ENCODE data around the gene GRK5.

GRK5 gene

GRCh38 chr10:119199231-119199992 is 8.0 kb upstream of the GRK5 start:
- Histone ChIP-seq H4K8ac (ENCODE audit: low read length) (no peak overlapping the region), H3K14ac (ENCODE audit: low read length in 2 of 2) (no peak overlapping the region), H3K4me1 (ENCODE audit: control insufficient read depth, insufficient read depth, low read depth, low read length) (peaks cover 3% of the 10 kb centered on the region), H2BK120ac (ENCODE audit: low read depth, low read length) (no peak overlapping the region), H3K4me2 (ENCODE audit: low read length, poor library complexity, severe bottlenecking) (no peak overlapping the region), H3K4ac (ENCODE audit: low read depth in 1 of 2, low read length in 2 of 2) (no peak overlapping the region), H3K27ac (ENCODE audit: low read length, poor library complexity, severe bottlenecking) (no peak overlapping the region), H2AK5ac (ENCODE audit: low read length, severe bottlenecking) (no peak overlapping the region), H2AFZ (ENCODE audit: low read depth, low read length) (no peak overlapping the region), H3K79me1 (replicated peaks; ENCODE audit: low read length, poor library complexity, severe bottlenecking) (no peaks in the 10 kb centered on the region), H3K36me3 (ENCODE audit: control insufficient read depth in 1 of 2, insufficient read depth in 2 of 2, low read depth in 1 of 2, low read length in 2 of 2) (no peaks in the 10 kb centered on the region), H3K9me3 (ENCODE audit: control insufficient read depth, low read length) (no peaks in the 10 kb centered on the region), H2BK12ac (ENCODE audit: low read length in 2 of 2) (peak overlapping the region in 1 of 2 experiments; percentile 27), H4K91ac (ENCODE audit: low read length) (no peak overlapping the region), H3K23ac (ENCODE audit: low read length in 2 of 2) (no peak overlapping the region), H2BK5ac (ENCODE audit: low read depth, low read length, poor library complexity, severe bottlenecking) (no peak overlapping the region), H3K4me3 (ENCODE audit: insufficient read depth in 1 of 2, low read depth in 1 of 2, low read length in 2 of 2) (no peak overlapping the region), H3K18ac (ENCODE audit: low read depth in 1 of 2, low read length in 2 of 2) (no peak overlapping the region), H3K27me3 (ENCODE audit: control insufficient read depth in 1 of 2, insufficient read depth in 1 of 2, low read length in 2 of 2) (peaks cover 0 to 2% of the 10 kb centered on the region in 2 experiments), H2BK15ac (ENCODE audit: low read depth, poor library complexity, severe bottlenecking) (no peak overlapping the region), H3K9ac (ENCODE audit: low read length) (peak overlapping the region; percentile 55)
- peak; percentile 88 for DNase-seq
- WGBS: 42% methylated on average over 9 of the region's 9 CpGs

- no peak overlapping the region for H2BK12ac ChIP-seq (ENCODE audit: low read length in 2 of 2)
- no peak overlapping the region for H3K9ac ChIP-seq (ENCODE audit: low read length)
- H2BK15ac ChIP-seq (ENCODE audit: low read depth, poor library complexity, severe bottlenecking): no peak overlapping the region
- H3K9me3 ChIP-seq (ENCODE audit: control insufficient read depth, low read length): no peaks in the 10 kb centered on the region
- no peak overlapping the region for H3K14ac ChIP-seq (ENCODE audit: low read length in 2 of 2)
- H2AFZ ChIP-seq (ENCODE audit: low read depth, low read length): no peak overlapping the region
- no peak overlapping the region for H2BK5ac ChIP-seq (ENCODE audit: low read depth, low read length, poor library complexity, severe bottlenecking)
- H3K79me1 ChIP-seq (replicated peaks; ENCODE audit: low read length, poor library complexity, severe bottlenecking): no peaks in the 10 kb centered on the region
- H3K4me2 ChIP-seq (ENCODE audit: low read length, poor library complexity, severe bottlenecking): no peak overlapping the region
- H3K27ac ChIP-seq (ENCODE audit: low read length, poor library complexity, severe bottlenecking): no peak overlapping the region
- no peak overlapping the region for H3K18ac ChIP-seq (ENCODE audit: low read depth in 1 of 2, low read length in 2 of 2)
- H2AK5ac ChIP-seq (ENCODE audit: low read length, severe bottlenecking): no peak overlapping the region
- no peak overlapping the region for H3K4me3 ChIP-seq (ENCODE audit: insufficient read depth in 1 of 2, low read depth in 1 of 2, low read length in 2 of 2)
- no peak overlapping the region for H3K23ac ChIP-seq (ENCODE audit: low read length in 2 of 2)
- no peak overlapping the region for H2BK120ac ChIP-seq (ENCODE audit: low read depth, low read length)
- peaks cover 5% of the 10 kb centered on the region for H3K4me1 ChIP-seq (ENCODE audit: control insufficient read depth, insufficient read depth, low read depth, low read length)
- DNase-seq: no peak
- no peak overlapping the region for H3K4ac ChIP-seq (ENCODE audit: low read depth in 1 of 2, low read length in 2 of 2)
- H3K36me3 ChIP-seq (ENCODE audit: control insufficient read depth in 1 of 2, insufficient read depth in 2 of 2, low read depth in 1 of 2, low read length in 2 of 2): no peaks in the 10 kb centered on the region
- no peaks in the 10 kb centered on the region for H3K27me3 ChIP-seq (ENCODE audit: control insufficient read depth in 1 of 2, insufficient read depth in 1 of 2, low read length in 2 of 2)
- WGBS: no CpG with 5 or more reads among the region's 1 CpG
- H4K91ac ChIP-seq (ENCODE audit: low read length): no peak overlapping the region
- no peak overlapping the region for H4K8ac ChIP-seq (ENCODE audit: low read length)
Observed at GRCh38 chr10:119201233-119201632, 6.1 kb upstream of the GRK5 start.

- no peak overlapping the region for H2BK5ac ChIP-seq (ENCODE audit: low read depth, low read length, poor library complexity, severe bottlenecking)
- no peak overlapping the region for H3K4ac ChIP-seq (ENCODE audit: low read depth in 1 of 2, low read length in 2 of 2)
- WGBS: 69% methylated on average over 3 of the region's 4 CpGs
- H3K4me1 ChIP-seq (ENCODE audit: control insufficient read depth, insufficient read depth, low read depth, low read length): peaks cover 6% of the 10 kb centered on the region
- no peak overlapping the region for H2BK12ac ChIP-seq (ENCODE audit: low read length in 2 of 2)
- no peak overlapping the region for H3K9ac ChIP-seq (ENCODE audit: low read length)
- no peak overlapping the region for H3K23ac ChIP-seq (ENCODE audit: low read length in 2 of 2)
- H3K4me2 ChIP-seq (ENCODE audit: low read length, poor library complexity, severe bottlenecking): no peak overlapping the region
- H3K27ac ChIP-seq (ENCODE audit: low read length, poor library complexity, severe bottlenecking): no peak overlapping the region
- no peak overlapping the region for H3K4me3 ChIP-seq (ENCODE audit: insufficient read depth in 1 of 2, low read depth in 1 of 2, low read length in 2 of 2)
- no peaks in the 10 kb centered on the region for H3K36me3 ChIP-seq (ENCODE audit: control insufficient read depth in 1 of 2, insufficient read depth in 2 of 2, low read depth in 1 of 2, low read length in 2 of 2)
- no peak overlapping the region for H3K14ac ChIP-seq (ENCODE audit: low read length in 2 of 2)
- no peaks in the 10 kb centered on the region for H3K27me3 ChIP-seq (ENCODE audit: control insufficient read depth in 1 of 2, insufficient read depth in 1 of 2, low read length in 2 of 2)
- peak; percentile 61 for DNase-seq
- H2AFZ ChIP-seq (ENCODE audit: low read depth, low read length): no peak overlapping the region
- no peak overlapping the region for H4K8ac ChIP-seq (ENCODE audit: low read length)
- no peak overlapping the region for H2BK120ac ChIP-seq (ENCODE audit: low read depth, low read length)
- no peak overlapping the region for H2AK5ac ChIP-seq (ENCODE audit: low read length, severe bottlenecking)
- H3K18ac ChIP-seq (ENCODE audit: low read depth in 1 of 2, low read length in 2 of 2): no peak overlapping the region
- H3K9me3 ChIP-seq (ENCODE audit: control insufficient read depth, low read length): no peaks in the 10 kb centered on the region
- no peak overlapping the region for H4K91ac ChIP-seq (ENCODE audit: low read length)
- H3K79me1 ChIP-seq (replicated peaks; ENCODE audit: low read length, poor library complexity, severe bottlenecking): peaks cover 2% of the 10 kb centered on the region
- peak overlapping the region; percentile 26 for H2BK15ac ChIP-seq (ENCODE audit: low read depth, poor library complexity, severe bottlenecking)
Observed at GRCh38 chr10:119203006-119203405, 4.4 kb upstream of the GRK5 start.

- Histone ChIP-seq H3K9ac (ENCODE audit: low read length) (peak overlapping the region; percentile 78), H3K4me3 (ENCODE audit: insufficient read depth in 1 of 2, low read depth in 1 of 2, low read length in 2 of 2) (peak overlapping the region in 1 of 2 experiments; percentile 70), H3K14ac (ENCODE audit: low read length in 2 of 2) (no peak overlapping the region), H3K4me2 (ENCODE audit: low read length, poor library complexity, severe bottlenecking) (peak overlapping the region; percentile 66), H3K36me3 (ENCODE audit: control insufficient read depth in 1 of 2, insufficient read depth in 2 of 2, low read depth in 1 of 2, low read length in 2 of 2) (no peaks in the 10 kb centered on the region), H3K4me1 (ENCODE audit: control insufficient read depth, insufficient read depth, low read depth, low read length) (peaks cover 8% of the 10 kb centered on the region), H2AK5ac (ENCODE audit: low read length, severe bottlenecking) (peak overlapping the region; percentile 90), H3K23ac (ENCODE audit: low read length in 2 of 2) (peak overlapping the region; percentile 6 to 93), H2AFZ (ENCODE audit: low read depth, low read length) (no peak overlapping the region), H3K18ac (ENCODE audit: low read depth in 1 of 2, low read length in 2 of 2) (peak overlapping the region; percentile 50 to 88), H3K79me1 (replicated peaks; ENCODE audit: low read length, poor library complexity, severe bottlenecking) (peaks cover 8% of the 10 kb centered on the region), H2BK5ac (ENCODE audit: low read depth, low read length, poor library complexity, severe bottlenecking) (no peak overlapping the region), H3K4ac (ENCODE audit: low read depth in 1 of 2, low read length in 2 of 2) (peak overlapping the region; percentile 65 to 86), H3K9me3 (ENCODE audit: control insufficient read depth, low read length) (no peaks in the 10 kb centered on the region), H3K27me3 (ENCODE audit: control insufficient read depth in 1 of 2, insufficient read depth in 1 of 2, low read length in 2 of 2) (no peaks in the 10 kb centered on the region), H2BK12ac (ENCODE audit: low read length in 2 of 2) (peak overlapping the region; percentile 12 to 65), H4K91ac (ENCODE audit: low read length) (peak overlapping the region; percentile 72), H4K8ac (ENCODE audit: low read length) (peak overlapping the region; percentile 60), H3K27ac (ENCODE audit: low read length, poor library complexity, severe bottlenecking) (peak overlapping the region; percentile 45), H2BK15ac (ENCODE audit: low read depth, poor library complexity, severe bottlenecking) (peak overlapping the region; percentile 89), H2BK120ac (ENCODE audit: low read depth, low read length) (peak overlapping the region; percentile 71)
- WGBS: 34% methylated on average over 17 of the region's 17 CpGs
- DNase-seq: no peak
Observed at GRCh38 chr10:119205894-119206602, 1.3 kb upstream of the GRK5 start.

All from mesenchymal stem cell (in vitro differentiated cells and primary cell).